ENCODE data around the gene CCNK.

DNA sequence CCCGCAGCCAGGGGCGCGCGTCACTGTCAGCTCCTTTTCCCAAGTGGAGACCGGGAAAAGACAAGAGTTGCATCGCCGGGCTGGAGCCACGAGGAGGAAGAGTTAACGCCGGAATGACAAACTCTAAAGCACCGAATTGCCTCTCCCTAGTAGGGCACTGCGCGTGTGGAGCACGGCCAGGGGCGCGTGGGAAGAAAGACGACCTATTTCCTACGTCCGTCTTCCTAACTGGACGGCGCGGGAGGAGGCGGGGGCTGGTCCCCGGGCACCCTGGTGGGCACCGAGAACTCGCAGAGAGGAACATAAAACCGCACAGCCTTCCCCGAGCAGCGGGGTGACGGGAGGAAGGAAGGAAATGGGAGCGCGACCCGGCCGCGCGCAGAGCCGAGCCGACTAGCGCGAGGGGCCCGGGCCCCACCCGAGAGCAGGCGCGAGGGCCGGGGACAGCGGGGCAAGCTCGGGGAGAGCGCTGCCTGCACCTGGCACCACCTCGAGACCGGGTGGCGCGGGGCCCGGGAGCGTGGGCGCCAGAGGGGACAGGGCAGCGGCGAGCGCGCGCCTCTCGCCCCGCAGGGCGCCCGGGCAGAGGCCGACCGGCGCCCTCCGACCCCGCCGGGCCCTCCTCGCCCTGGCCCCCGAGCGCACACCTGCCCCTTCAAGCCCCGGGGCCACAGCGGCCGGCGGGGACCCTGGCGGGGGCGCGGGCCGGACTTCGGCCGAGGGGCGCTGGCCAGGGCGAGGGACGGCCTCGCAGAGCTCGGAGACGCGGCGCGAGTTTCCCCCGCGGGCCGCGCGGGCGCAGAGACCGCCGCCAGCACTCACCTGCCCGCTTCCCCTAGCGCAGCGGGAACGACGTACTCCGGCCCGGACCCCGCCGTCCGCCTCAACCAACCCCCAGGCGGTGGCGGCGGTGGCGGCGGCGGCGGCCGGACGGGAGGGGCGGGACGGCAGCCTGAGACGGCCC is 1.0 kb upstream of the CCNK start, which contains the start of gene SETD3:
- TF ChIP-seq POLR2AphosphoS5 (IDR thresholded peaks at IDR 0.05; ENCODE audit: low read depth, low read length) (no peak), SIN3A (IDR thresholded peaks at IDR 0.05; ENCODE audit: borderline replicate concordance, insufficient read depth, low read length) (no peak)

All from PFSK-1 (cell line).